Heart right ventricle (tissue), 16 donors: Measurements from ENCODE around the gene NIN. TPM values are rescaled to one million over a fixed set of nuclear protein-coding genes. Genes with fewer than 3 reads are reported as not detected.

Experiments
- ATAC-seq, 8 donors: fragments of 200-7000 bp; cut with Tn5 transposase; one replicate each; pipeline ENCODE4 v1.9.1; 2020; ENCODE audit warnings: mild to moderate bottlenecking in 8 of 8, moderate library complexity in 8 of 8, moderate number of reproducible peaks in 1 of 8
- DNase-seq, 2 donors: peaks; one replicate each; pipeline ENCODE4 v3.0.0-alpha.2; 2020
- H3K27ac ChIP-seq, 10 donors: fragments of 200-600 bp; sonication (generic) in 2 of 10; one replicate each; pipeline versions ENCODE4 v1.5.0 to v1.8.0; 2020 to 2022; ENCODE audit warnings: mild to moderate bottlenecking in 3 of 10
- H3K27me3 ChIP-seq, 7 donors: fragments of 200-600 bp; one replicate each; pipeline ENCODE4 v1.8.0; 2021 to 2022; ENCODE audit warnings: mild to moderate bottlenecking in 2 of 7
- H3K36me3 ChIP-seq, 9 donors: fragments of 200-600 bp; sonication (generic) in 1 of 9; one replicate each; pipeline versions ENCODE4 v1.5.0 to v1.8.0; 2020 to 2022; ENCODE audit warnings: mild to moderate bottlenecking in 2 of 9
- H3K4me1 ChIP-seq, 9 donors: fragments of 200-600 bp; sonication (generic) in 1 of 9; one replicate each; pipeline versions ENCODE4 v1.5.0 to v1.8.0; 2020 to 2022; ENCODE audit warnings: mild to moderate bottlenecking in 4 of 9
- H3K4me3 ChIP-seq, 10 donors: fragments of 200-600 bp; sonication (generic) in 2 of 10; one replicate each; pipeline versions ENCODE4 v1.5.0 to v1.8.0; 2020 to 2022; ENCODE audit warnings: mild to moderate bottlenecking in 7 of 10, moderate library complexity in 2 of 10
- H3K9me3 ChIP-seq, 11 donors: fragments of 200-600 bp in 10 of 11; sonication (generic) in 2 of 11; one replicate each; pipeline versions ENCODE4 v1.5.0 to v1.8.0; 2013 to 2022; ENCODE audit warnings: mild to moderate bottlenecking in 2 of 11, control low read depth in 1 of 11, moderate library complexity in 1 of 11
- CTCF ChIP-seq, 9 donors: fragments of 200-600 bp; sonication (generic) in 2 of 9; IDR thresholded peaks; one replicate each; pipeline versions ENCODE4 v1.5.0 to v1.8.0; 2021 to 2022; ENCODE audit warnings: antibody characterized with exemption in 9 of 9, mild to moderate bottlenecking in 5 of 9, moderate library complexity in 1 of 9
- WGBS, 2 donors: extraction: QIAGEN DNeasy Blood & Tissue Kit; methylation state at CpG; one replicate each; pipeline ENCODE4 v1.1.7; 2013; ENCODE audit warnings: inconsistent platforms in 1 of 2; 5-methylcytosine and 5-hydroxymethylcytosine counted together
- intact Hi-C, 10 donors: fragments of 100-400 bp; cut with DNase I; formaldehyde crosslinking; loops; one replicate each; pipeline versions ENCODE4 v1.11.1 to v1.14.2; 2022
- polyA plus RNA-seq, 2 donors: library from polyadenylated mRNA; stranded (reverse); fragments of 200-250 nt; gene quantifications; one replicate each; pipeline ENCODE4 v1.2.3, GENCODE V29; 2013
- total RNA-seq, 10 donors: library from RNA; stranded (reverse); fragmentation: NEBNext Ultra II Directional in 3 of 10; extraction: Animal tissue kit (Norgen Biotek cat#: 25700) in 3 of 10; gene quantifications; one replicate each; pipeline versions ENCODE4 v1.2.1 to v1.2.4, GENCODE V29; 2021 to 2023
- donor health status: Arrhythmogenic right ventricular cardiomyopathy.
- donor health status: ischemic (EF 13 %, LVEDD 7.1; RV severe dilation, severe dysfunction).
- donor health status: healthy with polysubstance abuse.
- donor health status: DM: no; HTN: yes; CAD: no.
- donor health status: DM: no; HTN: no; CAD: no.
- donor health status: ischemic (EF 25% LVEDD 6.9; RV normal size, moderate dysfunction).
- donor health status: ischemic (EF 25% LVEDD 5.7; RV mildly dilated, moderate dysfunction).
- donor health status: healthy.
- donor health status: DM: yes; HTN: yes; CAD: no.
- donor health status: Ischemic cardiomyopathy.
- donor health status: ischemic (EF 35%, LVEDD 5.7; RV mildly dilated, moderate dysfunction).
- donor health status: nonischemic (EF 11% LVEDD 7.7; RV severe dilation, severe dysfunction).
- donor health status: DM: yes; HTN: yes; CAD: no.
- donor health status: PGD.
- donor health status: ischemic (EF 29% LVEDD 5.4; RV normal size, mild dysfunction).
- donor health status: nonischemic (EF 23%, LVEDD 6.1; RV moderate dilation, normal function).

NIN gene
- total and polyA plus RNA-seq, 12 donors: 4.0 to 38.7 (median 25.1) TPM

GRCh38 chr14:50864237-50864636 is 33.3 kb upstream of the NIN start:
- H3K27me3 ChIP-seq: peaks cover 0 to 6% (median 0%) of the 10 kb centered on the region in 7 donors
- H3K4me3 ChIP-seq: no peak overlapping the region
- intact Hi-C loops: loop anchor here in 8 of 10 donors (5.0 to 10.0 kb wide), 6 partner anchors 72 to 262 kb away; no protein-coding TSS in a partner anchor
- TF ChIP-seq CTCF (IDR thresholded peaks at IDR 0.05): no peak
- H3K4me1 ChIP-seq: peaks cover 0 to 19% (median 7%) of the 10 kb centered on the region in 9 donors
- DNase-seq (no peak), ATAC-seq (no peak)
- H3K9me3 ChIP-seq: no peaks in the 10 kb centered on the region
- no peak overlapping the region for H3K27ac ChIP-seq
- H3K36me3 ChIP-seq: no peaks in the 10 kb centered on the region

- no peak overlapping the region for H3K27ac ChIP-seq
- no peak for TF ChIP-seq CTCF (IDR thresholded peaks at IDR 0.05)
- WGBS, 2 donors: 62 to 67% methylated on average over 4 of the region's 4 CpGs
- H3K4me1 ChIP-seq: peaks cover 0 to 21% (median 9%) of the 10 kb centered on the region in 9 donors
- intact Hi-C loops: loop anchor here in 8 of 10 donors (5.0 to 10.0 kb wide), 6 partner anchors 70 to 260 kb away; no protein-coding TSS in a partner anchor
- no peaks in the 10 kb centered on the region for H3K9me3 ChIP-seq
- H3K4me3 ChIP-seq: no peak overlapping the region
- ATAC-seq (no peak), DNase-seq (no peak)
- no peaks in the 10 kb centered on the region for H3K27me3 ChIP-seq
- H3K36me3 ChIP-seq: no peaks in the 10 kb centered on the region
These were observed 31.1 kb upstream of the NIN start for GRCh38 chr14:50862036-50862570.

GRCh38 chr14:50860478-50861086 is 29.6 kb upstream of the NIN start:
- ATAC-seq (peak; percentile 44 to 89 (median 80)), DNase-seq (peak; percentile 70 to 83)
- intact Hi-C loops: loop anchor here in 8 of 10 donors (2.0 to 10.0 kb wide), 7 partner anchors 68 to 258 kb away; no protein-coding TSS in a partner anchor
- H3K27me3 ChIP-seq: no peaks in the 10 kb centered on the region
- H3K4me1 ChIP-seq: peaks cover 0 to 14% (median 9%) of the 10 kb centered on the region in 9 donors
- H3K27ac ChIP-seq: peak overlapping the region in 9 of 10 donors; percentile 24 to 86 (median 64)
- H3K4me3 ChIP-seq: peak overlapping the region; percentile 30 to 63 (median 61)
- no peaks in the 10 kb centered on the region for H3K9me3 ChIP-seq
- peak; percentile 69 to 86 (median 81) for TF ChIP-seq CTCF (IDR thresholded peaks at IDR 0.05)
- H3K36me3 ChIP-seq: no peaks in the 10 kb centered on the region
- WGBS, 2 donors: 4% methylated on average over 6 of the region's 6 CpGs

- H3K9me3 ChIP-seq: no peaks in the 10 kb centered on the region
- no peaks in the 10 kb centered on the region for H3K27me3 ChIP-seq
- DNase-seq: no peak
- peak overlapping the region in 9 of 10 donors; percentile 47 to 63 (median 61) for H3K4me3 ChIP-seq
- no peaks in the 10 kb centered on the region for H3K36me3 ChIP-seq
- no peak for TF ChIP-seq CTCF (IDR thresholded peaks at IDR 0.05)
- peaks cover 0 to 11% (median 7%) of the 10 kb centered on the region in 9 donors for H3K4me1 ChIP-seq
- intact Hi-C loops: loop anchor here in 1 of 10 donors (5.0 kb wide), 1 partner anchor 72 kb away; no protein-coding TSS in a partner anchor
- peak overlapping the region; percentile 24 to 86 (median 64) for H3K27ac ChIP-seq
- peak in 3 of 8 donors; percentile 10 to 29 (median 14) for ATAC-seq
- WGBS, 2 donors: 0 to 8% methylated on average over 1 of the region's 1 CpG
These were observed 28.3 kb upstream of the NIN start for GRCh38 chr14:50859296-50859624.
